ENCODE data around the gene ERFE.

The ERFE gene

DNA sequence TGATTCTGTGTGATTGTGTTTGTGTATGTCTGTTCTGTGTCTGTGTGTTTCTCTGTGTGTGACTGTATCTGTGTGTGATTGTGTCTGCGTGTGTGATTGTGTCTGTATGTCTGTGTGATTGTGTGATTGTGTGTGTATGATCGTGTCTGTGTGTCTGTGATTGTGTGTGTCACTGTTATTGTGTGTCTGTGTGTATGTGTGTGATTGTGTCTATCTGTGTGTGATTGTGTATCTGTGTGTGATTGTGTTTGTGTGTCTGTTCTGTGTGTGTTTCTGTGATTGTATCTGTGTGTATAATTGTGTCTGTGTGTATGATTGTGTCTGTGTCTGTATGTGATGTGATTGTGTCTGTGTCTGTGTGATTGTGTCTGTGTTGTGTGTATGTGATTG, 32.0 kb upstream of the ERFE start:
- no peak for DNase-seq (ENCODE audit: low read depth)

GRCh38 chr2:238127165-238128060, 31.4 kb upstream of the ERFE start:
- peak; percentile 64 for DNase-seq (ENCODE audit: low read depth)

- no peak for DNase-seq (ENCODE audit: low read depth)
Measured at GRCh38 chr2:238128061-238128440, 30.7 kb upstream of the ERFE start.

DNA sequence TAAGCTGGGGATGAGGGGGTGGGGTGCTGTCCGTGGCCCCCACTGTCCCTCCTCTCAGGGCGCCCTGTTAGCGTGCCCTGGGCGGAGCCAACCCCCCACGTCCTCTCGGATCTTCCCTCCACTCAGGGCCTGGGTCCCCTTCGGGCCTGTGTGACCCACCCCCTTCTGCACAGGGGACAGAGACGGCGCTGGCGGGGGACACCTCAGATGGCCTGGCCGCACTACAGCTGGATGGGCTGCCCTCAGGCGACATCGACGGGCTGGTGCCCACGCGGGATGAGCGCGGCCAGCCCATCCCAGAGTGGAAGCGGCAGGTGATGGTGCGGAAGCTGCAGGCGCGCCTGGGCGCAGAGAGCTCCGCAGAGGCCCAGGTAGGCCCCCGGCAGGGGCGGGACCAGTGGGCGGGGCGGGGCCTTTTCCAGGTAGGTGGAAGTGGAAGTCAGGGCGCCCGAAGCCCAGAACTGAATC, 30.2 kb upstream of the ERFE start:
- DNase-seq (ENCODE audit: low read depth): no peak

DNA sequence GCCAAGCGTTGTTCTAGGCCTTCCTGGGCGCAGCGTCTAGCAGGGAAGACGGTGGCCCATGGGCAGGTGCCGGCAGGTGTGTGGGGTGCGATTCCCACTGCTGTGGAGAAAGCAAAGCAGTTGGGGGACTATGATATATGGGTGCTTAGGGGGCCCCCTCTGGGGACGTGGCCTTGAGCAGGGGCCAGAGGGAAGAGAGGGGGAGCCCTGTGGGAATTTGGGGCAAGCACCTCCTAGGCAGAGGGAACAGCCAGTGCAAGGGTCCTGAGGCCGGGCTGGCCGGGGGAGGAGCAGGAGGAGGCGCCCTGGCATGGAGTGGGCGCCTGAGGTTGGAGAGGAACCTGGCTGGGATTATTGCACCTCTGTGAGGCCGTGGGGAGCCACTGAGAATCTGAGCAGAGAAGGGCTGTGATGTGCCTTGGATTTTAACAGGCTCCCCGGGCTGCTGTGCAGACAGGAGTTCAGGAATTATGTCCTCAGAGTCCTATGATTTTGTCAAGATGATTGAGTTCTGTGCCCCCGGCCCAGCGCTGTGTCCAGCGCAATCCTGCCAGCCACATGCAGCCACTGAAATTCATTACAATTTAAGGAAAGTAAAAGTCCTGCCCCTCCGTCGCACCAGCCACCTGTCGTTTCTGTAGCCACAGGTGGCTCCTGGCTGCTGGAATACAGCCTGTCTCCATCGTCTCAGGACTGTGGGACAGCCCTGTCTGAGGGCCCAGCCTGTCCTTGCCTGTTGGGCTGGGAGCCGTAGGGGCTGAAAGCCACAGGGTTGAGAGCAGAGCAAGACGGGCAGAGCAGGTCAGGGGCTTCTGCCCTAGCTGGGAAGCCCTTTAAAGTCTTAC, 29.4 kb upstream of the ERFE start:
- DNase-seq (ENCODE audit: low read depth): no peak

DNA sequence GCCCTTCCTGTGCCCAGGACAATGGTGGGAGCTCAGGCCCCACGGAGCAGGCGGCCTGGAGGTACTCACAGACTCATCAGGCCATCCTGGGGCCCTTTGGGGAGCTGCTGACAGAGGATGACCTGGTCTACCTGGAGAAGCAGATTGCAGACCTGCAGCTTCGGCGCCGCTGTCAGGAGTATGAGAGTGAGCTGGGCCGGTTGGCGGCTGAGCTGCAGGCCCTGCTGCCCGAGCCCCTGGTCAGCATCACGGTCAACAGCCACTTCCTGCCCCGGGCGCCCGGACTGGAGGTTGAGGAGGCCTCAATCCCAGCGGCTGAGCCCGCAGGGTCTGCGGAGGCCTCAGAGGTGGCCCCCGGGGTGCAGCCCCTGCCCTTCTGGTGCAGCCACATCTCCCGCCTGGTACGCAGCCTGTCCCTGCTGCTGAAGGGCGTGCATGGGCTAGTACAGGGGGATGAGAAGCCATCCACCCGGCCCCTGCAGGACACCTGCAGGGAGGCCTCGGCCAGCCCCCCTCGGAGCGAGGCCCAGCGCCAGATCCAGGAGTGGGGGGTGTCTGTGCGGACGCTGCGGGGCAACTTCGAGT, 28.6 kb upstream of the ERFE start:
- no peak for DNase-seq (ENCODE audit: low read depth)

DNA sequence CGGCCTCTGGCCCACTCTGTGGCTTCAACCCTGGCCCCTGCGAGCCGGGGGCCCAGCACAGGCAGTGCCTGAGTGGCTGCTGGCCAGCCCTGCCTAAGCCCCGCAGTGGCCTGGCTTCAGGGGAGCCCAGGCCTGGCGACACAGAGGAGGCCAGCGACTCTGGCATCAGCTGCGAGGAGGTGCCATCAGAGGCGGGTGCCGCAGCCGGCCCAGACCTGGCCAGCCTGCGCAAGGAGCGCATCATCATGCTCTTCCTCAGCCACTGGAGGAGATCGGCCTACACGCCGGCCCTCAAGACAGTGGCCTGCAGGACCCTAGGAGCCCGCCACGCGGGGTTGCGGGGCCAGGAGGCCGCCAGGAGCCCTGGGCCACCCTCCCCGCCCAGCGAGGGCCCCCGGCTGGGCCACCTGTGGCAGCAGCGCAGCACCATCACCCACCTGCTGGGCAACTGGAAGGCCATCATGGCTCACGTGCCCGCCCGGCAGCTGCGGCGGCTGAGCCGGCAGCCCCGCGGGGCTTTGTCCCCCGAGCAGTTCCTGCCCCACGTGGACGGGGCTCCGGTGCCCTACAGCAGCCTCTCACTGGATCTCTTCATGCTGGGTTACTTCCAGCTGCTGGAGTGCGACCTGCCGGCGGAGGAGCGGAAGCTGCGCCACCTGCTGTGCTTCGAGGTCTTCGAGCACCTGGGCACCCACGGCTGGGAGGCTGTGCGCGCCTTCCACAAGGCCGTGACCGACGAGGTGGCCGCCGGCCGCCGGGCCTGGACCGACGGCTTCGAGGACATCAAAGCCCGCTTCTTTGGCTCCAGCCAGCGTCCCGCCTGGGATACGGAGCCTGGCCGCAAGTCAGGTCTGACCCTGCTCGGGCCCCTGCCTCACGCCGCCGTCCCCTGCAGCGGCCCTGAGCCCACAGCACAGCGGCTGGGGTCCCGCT, 27.8 kb upstream of the ERFE start:
- no peak for DNase-seq (ENCODE audit: low read depth)

GRCh38 chr2:238131761-238132462, 26.9 kb upstream of the ERFE start:
- no peak for DNase-seq (ENCODE audit: low read depth)

DNA sequence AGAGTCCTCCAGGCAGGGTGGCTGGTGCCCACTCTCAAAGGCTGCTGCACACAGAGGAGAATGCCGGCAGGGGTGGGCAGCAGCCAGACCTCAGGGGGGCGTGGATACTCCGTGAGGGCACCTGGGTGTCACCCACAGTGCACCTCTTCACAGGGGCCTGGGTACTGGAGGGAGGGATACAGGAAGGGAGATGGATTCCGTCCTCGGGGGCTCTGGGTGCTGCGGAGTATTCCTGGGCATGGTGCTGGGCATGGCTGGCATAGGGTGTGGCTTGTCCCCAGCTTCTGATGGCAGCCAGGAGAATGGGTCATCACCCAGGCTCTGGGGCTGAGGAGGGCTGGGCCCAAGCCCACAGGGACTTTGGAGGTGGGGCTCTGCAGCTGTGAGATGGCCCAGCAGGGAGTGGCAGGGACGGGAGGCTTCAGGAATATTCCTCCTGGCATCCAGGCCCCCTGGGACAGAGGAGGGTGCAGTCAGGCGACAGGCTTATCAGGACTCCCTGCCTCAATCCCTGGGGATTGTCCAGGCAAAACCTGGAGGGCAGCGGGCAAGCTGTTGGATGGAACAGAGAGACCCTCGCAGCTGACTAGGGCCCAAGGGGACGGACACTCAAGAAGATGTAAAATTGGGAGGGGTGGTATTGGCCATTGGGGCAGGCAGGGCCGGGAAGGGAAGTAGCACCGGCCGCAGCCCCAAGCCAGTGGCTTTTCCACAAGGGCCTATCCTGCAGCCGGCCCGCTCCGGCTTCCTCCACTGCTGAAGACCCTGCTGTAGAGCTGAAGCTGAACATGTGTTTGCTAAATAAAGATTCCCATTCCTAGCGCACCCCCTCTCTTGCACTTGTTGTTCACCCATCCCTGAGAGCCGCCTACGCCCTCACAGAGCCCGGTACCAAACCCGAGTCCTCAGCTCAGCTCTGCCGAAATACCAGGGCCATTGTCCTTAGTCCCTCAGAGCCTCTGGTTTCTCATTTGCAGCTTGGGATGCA, 26.0 kb upstream of the ERFE start:
- no peak for DNase-seq (ENCODE audit: low read depth)

DNA sequence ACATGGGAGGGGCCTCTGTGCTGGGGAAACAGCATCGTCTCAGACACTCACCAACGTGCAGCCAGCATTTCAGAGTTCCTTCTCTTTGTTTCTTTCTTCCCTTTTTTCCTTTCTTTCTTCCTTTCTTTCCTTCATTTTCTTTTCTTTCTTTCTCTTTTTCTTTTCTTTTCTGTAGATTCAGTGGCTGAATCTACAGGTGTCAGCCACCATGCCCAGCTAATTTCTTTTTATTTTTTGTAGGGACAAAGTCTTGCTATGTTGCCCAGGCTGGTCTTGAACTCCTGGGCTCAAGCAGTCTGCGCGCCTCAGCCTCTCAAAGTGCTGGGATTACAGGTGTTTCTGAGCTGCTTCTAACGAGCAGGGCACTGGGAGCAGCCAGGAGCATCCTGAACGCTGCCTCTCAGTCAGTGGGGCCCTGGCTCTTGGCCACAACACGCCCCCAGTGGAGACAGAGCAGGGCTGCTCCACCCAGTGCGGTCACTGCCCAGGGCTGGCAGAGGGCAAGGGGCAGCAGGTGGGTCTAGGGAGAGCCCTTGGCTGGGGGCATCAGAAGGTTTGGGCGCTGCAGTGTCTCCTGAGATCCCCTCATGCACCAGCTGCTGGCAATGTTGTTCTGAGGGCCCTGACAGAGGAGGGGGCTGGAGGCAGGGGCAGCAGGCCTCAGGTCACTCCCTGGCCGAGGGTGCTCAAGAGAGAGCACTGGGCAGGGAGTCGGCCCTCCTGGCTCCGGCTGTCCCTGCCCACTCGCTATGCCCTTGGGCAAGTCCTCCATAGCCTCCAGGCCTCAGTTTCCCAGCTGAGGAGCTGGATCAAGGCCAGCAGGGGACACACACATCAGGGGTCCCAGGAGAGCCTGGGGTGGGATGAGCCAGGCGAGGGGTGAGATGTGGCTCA, 25.0 kb upstream of the ERFE start:
- DNase-seq (ENCODE audit: low read depth): no peak

DNA sequence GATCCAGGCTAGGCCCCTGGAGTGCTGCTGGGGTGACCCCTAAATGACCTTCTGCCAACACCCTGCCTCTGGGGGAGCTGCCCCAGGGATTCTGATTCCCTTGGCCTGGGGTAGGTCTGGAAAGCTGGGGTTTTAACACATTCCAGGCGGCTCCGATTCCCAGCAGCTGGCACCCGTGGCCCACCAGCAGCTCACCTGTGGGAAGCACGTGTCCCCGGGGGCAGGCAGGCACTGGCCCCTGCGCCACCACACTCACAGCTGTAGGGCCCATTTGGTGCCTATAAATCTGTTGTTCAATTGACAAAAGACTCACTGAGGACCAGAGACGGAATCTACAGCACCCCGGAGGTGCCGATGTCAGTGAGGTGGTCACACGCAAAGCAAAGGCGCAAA, 24.4 kb upstream of the ERFE start:
- no peak for DNase-seq (ENCODE audit: low read depth)

- DNase-seq (ENCODE audit: low read depth): no peak
Measured at GRCh38 chr2:238135601-238136150, 23.1 kb upstream of the ERFE start.

- DNase-seq (ENCODE audit: low read depth): peak; percentile 76
Measured at GRCh38 chr2:238136820-238137537, 21.8 kb upstream of the ERFE start.

GRCh38 chr2:238137885-238138284, 20.9 kb upstream of the ERFE start:
- no peak for DNase-seq (ENCODE audit: low read depth)

DNA sequence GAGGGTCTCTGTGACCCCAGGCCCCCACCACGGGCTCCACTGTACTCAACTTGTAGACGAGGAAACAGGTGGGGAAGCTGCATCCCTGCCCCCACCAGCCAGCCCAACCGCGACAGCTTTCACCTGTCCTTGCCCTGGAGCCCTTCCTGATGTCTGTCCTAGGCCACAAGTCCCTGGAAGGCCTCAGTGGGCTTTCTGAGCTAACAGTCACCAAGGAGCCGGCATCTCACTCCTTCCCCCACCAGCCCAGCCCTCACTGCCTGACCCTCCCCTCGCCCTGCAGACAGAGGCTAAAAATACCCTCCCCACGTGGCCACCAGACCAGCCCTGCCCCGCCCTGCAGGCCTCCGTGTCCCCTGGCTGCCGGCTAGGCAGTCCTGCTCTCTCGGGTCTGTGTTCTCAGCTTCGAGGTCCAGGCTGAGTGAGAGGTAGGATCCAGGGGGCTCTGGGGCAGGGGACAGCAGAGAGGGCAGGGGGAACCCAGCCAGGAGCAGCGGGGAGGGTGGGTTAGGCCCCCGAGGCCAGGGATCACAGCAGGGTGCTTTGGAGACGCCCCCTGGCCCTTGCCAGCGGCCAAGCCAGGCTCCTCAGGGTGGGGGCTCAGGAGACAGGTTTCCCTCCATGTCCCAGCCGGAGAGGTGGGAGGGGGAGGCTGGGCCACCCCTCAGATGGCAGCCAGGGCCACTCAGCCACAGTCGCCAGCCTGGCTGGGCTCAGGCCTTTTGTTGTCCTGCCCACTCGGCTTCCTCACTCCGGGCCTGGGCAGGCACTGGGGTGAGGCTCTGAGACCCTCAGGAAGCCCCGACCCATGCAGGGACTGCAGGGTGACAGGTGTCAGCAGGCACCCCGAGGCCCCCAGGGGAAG, 20.2 kb upstream of the ERFE start, which contains the start of gene KLHL30:
Gene KLHL30, plus strand, starts transcription at position 338 of the 865 bp plus-strand sequence. CDS start 2,087 bp downstream, outside the sequence.
- DNase-seq (ENCODE audit: low read depth): no peak

- DNase-seq (ENCODE audit: low read depth): no peak
Measured at GRCh38 chr2:238139196-238140039, 19.4 kb upstream of the ERFE start.
